Sigmoid colon (tissue), 7 donors: Measurements from ENCODE around the gene MYO6. TPM values are rescaled to one million over a fixed set of nuclear protein-coding genes. Genes with fewer than 3 reads are reported as not detected.

Source experiments
- DNase-seq: peaks from one replicate; pipeline ENCODE4 v3.0.0-alpha.2; 2019
- H3K27ac ChIP-seq, 4 donors: fragments of 200-600 bp; sonication (generic); one replicate each; pipeline ENCODE4 v1.5.1; 2016 to 2019; ENCODE audit warnings: mild to moderate bottlenecking in 1 of 4
- H3K27me3 ChIP-seq, 3 donors: fragments of 200-600 bp; sonication (generic); one replicate each; pipeline ENCODE4 v1.5.1; 2019; ENCODE audit warnings: mild to moderate bottlenecking in 1 of 3
- H3K36me3 ChIP-seq, 4 donors: fragments of 200-600 bp; sonication (generic); one replicate each; pipeline ENCODE4 v1.5.1; 2016 to 2019
- H3K4me1 ChIP-seq, 4 donors: fragments of 200-600 bp; sonication (generic); one replicate each; pipeline ENCODE4 v1.5.1; 2017 to 2019
- H3K4me3 ChIP-seq, 4 donors: fragments of 200-600 bp; sonication (generic); one replicate each; pipeline ENCODE4 v1.5.1; 2017 to 2019; ENCODE audit warnings: mild to moderate bottlenecking in 2 of 4, moderate library complexity in 1 of 4
- H3K9me3 ChIP-seq, 4 donors: fragments of 200-600 bp in 3 of 4; sonication (generic) in 3 of 4; one replicate each; pipeline versions ENCODE4 v1.5.1 to v1.6.1; 2013 to 2019
- EP300 ChIP-seq, 4 donors: sonication (generic); formaldehyde crosslinking; IDR thresholded peaks; one replicate each; pipeline ENCODE4 v1.6.1; 2017; ENCODE audit warnings: antibody characterized with exemption in 4 of 4
- POLR2A ChIP-seq, 2 donors: fragments of 450-650 bp; IDR thresholded peaks; one replicate each; pipeline ENCODE4 v1.6.1; 2016; ENCODE audit warnings: antibody characterized with exemption in 2 of 2, mild to moderate bottlenecking in 2 of 2, moderate library complexity in 2 of 2
- POLR2AphosphoS5 ChIP-seq, 4 donors: sonication (generic); formaldehyde crosslinking; IDR thresholded peaks; one replicate each; pipeline ENCODE4 v1.6.1; 2017; ENCODE audit warnings: antibody characterized with exemption in 4 of 4
- intact Hi-C: fragments of 100-400 bp; cut with DNase I; formaldehyde crosslinking; loops from one replicate; pipeline ENCODE4 v1.15.1; 2023
- polyA plus RNA-seq, 3 donors: library from polyadenylated mRNA; stranded (reverse); fragments of 200-250 nt; gene quantifications; one replicate each; pipeline ENCODE4 v1.2.3, GENCODE V29; 2013
- small RNA-seq, 3 donors: library from RNA; depleted of rRNA; stranded (forward); fragments of <200 nt; gene quantifications; one replicate each; pipeline ENCODE3, GENCODE V24; 2016
- total RNA-seq, 4 donors: library from RNA; depleted of rRNA; stranded (reverse); fragments of >200 nt; gene quantifications; one replicate each; pipeline ENCODE4 v1.1.0, GENCODE V29; 2016
- TF ChIP-seq, protein P1 (sequence below), 4 experiments: fragments of 450-650 bp in 3 of 4; fragments of 200-600 bp in 1 of 4; IDR thresholded peaks; one replicate each; pipeline ENCODE4 v1.5.1; 2016 to 2019; ENCODE audit warnings: antibody characterized with exemption in 4 of 4, mild to moderate bottlenecking in 3 of 4, moderate library complexity in 2 of 4
- donor health status: healthy with polysubstance abuse.
- donor health status: Bipolar disorder and iron deficiency.
- donor health status: healthy.

Gene MYO6
- total and polyA plus RNA-seq, 7 donors: 11.8 to 59.6 (median 14.9) TPM

GRCh38 chr6:75968143-75968542, 219.1 kb downstream of the MYO6 start:
- Histone ChIP-seq H3K27me3 (no peaks in the 10 kb centered on the region), H3K27ac (no peak overlapping the region), H3K4me3 (no peak overlapping the region), H3K9me3 (no peaks in the 10 kb centered on the region), H3K4me1 (no peaks in the 10 kb centered on the region), H3K36me3 (no peaks in the 10 kb centered on the region)
- TF ChIP-seq POLR2A (IDR thresholded peaks at IDR 0.05) (no peak), POLR2AphosphoS5 (IDR thresholded peaks at IDR 0.05) (no peak), EP300 (IDR thresholded peaks at IDR 0.05) (no peak)
- TF ChIP-seq, protein P1, sequence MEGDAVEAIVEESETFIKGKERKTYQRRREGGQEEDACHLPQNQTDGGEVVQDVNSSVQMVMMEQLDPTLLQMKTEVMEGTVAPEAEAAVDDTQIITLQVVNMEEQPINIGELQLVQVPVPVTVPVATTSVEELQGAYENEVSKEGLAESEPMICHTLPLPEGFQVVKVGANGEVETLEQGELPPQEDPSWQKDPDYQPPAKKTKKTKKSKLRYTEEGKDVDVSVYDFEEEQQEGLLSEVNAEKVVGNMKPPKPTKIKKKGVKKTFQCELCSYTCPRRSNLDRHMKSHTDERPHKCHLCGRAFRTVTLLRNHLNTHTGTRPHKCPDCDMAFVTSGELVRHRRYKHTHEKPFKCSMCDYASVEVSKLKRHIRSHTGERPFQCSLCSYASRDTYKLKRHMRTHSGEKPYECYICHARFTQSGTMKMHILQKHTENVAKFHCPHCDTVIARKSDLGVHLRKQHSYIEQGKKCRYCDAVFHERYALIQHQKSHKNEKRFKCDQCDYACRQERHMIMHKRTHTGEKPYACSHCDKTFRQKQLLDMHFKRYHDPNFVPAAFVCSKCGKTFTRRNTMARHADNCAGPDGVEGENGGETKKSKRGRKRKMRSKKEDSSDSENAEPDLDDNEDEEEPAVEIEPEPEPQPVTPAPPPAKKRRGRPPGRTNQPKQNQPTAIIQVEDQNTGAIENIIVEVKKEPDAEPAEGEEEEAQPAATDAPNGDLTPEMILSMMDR (IDR thresholded peaks at IDR 0.05): no peak
- DNase-seq: no peak
- intact Hi-C loops: no loop called here

Small RNA genes within 50 kb of the gene (small RNA-seq; reads per million reads assigned to genes)
- gene RF00019 (0 reads per million in 3 donors), gene RNA5SP209 (0 reads per million in 3 donors), gene RNU6-155P (0 reads per million in 3 donors)

Other genes with a start within 250 kb of the MYO6 start
- 100 to 1,000 TPM; 122 to 157 (median 148) TPM for gene SENP6, start 147.4 kb upstream of the MYO6 start, total RNA-seq
- gene SENP6, start 147.4 kb upstream of the MYO6 start, polyA plus RNA-seq: 10 to 100 TPM; 18.0 to 31.8 (median 24.5) TPM